ENCODE measurements around the gene ZNF460. TPM values are rescaled to one million over a fixed set of nuclear protein-coding genes. Genes with fewer than 3 reads are reported as not detected.

ZNF460 gene
- 100 to 1,000 TPM in 1 of 2 donors, 10 to 100 TPM in 1; 81.4 to 118 TPM for total RNA-seq

DNA sequence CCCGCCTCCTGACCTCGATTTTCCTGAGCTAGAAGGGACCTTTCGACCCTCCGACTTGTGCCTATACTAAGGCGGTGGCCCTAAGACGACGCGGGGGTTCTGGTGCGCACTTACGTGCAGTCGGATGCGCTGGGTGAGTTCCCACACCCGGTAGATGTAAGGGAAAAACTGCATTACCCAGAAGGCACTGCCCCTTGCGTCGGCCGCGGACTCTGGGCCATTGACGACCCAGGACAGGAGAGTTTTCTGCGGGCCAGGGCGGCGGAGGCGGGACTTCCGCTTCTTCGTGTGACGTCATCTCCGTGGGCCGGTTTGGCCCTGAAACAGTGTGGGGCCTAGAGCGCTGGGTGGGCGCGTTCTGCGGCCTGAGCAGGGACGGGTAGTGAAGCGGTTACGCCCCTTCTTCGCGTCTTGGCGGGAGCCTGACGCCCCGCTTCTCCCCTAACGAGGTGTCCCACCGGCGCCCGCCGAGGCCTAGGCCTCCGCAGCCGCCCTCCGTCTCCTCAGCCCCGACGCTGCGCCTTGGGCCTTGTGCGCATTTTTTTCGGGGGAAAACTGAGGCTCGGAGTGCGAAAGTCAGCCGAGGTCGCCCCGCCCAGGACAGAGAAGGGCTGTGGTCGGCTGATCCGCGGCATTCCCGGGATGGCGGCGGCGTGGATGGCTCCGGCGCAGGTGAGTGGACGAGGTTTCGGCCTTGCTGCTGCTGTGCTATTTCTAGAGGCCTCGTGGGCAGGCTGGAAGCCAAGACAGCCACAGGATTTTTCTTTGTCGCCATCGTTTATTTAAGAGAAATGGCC is at the start of gene ZNF460:
Gene ZNF460 (plus strand): TSS at position 321 of the 797 bp plus-strand sequence. CDS start 322 bp downstream, at position 643.
- Histone ChIP-seq H3K9me3 (no peaks in the 10 kb centered on the region), H3K4me3 (peak within 1 kb of the TSS; percentile 89), H3K27ac (peak within 1 kb of the TSS; percentile 95 to 98), H3K27me3 (replicated peaks; ENCODE audit: insufficient read depth) (no peaks in the 10 kb centered on the region), H3K4me1 (ENCODE audit: control insufficient read depth in 1 of 2, low read depth in 2 of 2) (peaks cover 17 to 18% of the 10 kb centered on the region in 2 donors), H3K36me3 (peaks cover 16% of the 10 kb centered on the region)
- TF ChIP-seq CTCF (IDR thresholded peaks at IDR 0.05) = no peak
- peak; percentile 73 for DNase-seq (ENCODE audit: low spot score)
- peak; percentile 99 for ATAC-seq (ENCODE audit: insufficient number of reproducible peaks, low FRiP score, low read depth)

DNA sequence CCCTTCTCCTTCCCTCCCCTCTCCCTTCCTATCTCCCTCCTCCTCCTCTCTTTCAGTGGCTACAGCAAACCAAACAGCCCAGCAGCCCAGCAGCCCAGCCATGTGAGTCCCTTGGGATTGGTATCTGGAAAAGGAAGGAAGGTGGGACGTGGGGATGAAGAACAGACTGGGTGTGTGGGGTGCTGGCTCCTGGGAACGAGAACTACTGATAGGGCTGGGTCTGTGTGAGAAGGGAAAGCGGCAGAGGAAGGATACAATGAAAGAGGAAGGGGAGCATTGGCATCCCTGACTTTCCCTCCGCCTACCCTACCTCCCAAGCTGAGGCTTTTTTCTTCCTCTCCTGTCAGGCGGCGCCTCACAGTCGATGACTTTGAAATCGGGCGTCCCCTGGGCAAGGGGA is 48.6 kb upstream of the ZNF460 start:
- Histone ChIP-seq H3K27ac (no peak overlapping the region), H3K9me3 (no peaks in the 10 kb centered on the region), H3K27me3 (replicated peaks; ENCODE audit: insufficient read depth) (no peaks in the 10 kb centered on the region), H3K4me3 (no peak overlapping the region), H3K4me1 (ENCODE audit: control insufficient read depth in 1 of 2, low read depth in 2 of 2) (no peaks in the 10 kb centered on the region), H3K36me3 (no peaks in the 10 kb centered on the region)
- TF ChIP-seq CTCF (IDR thresholded peaks at IDR 0.05) = no peak
- DNase-seq (ENCODE audit: low spot score) (no peak), ATAC-seq (ENCODE audit: insufficient number of reproducible peaks, low FRiP score, low read depth) (no peak)

- ATAC-seq (ENCODE audit: insufficient number of reproducible peaks, low FRiP score, low read depth) (no peak), DNase-seq (ENCODE audit: low spot score) (no peak)
- Histone ChIP-seq H3K27ac (no peak overlapping the region), H3K27me3 (replicated peaks; ENCODE audit: insufficient read depth) (no peaks in the 10 kb centered on the region), H3K4me3 (no peak overlapping the region), H3K4me1 (ENCODE audit: control insufficient read depth in 1 of 2, low read depth in 2 of 2) (no peaks in the 10 kb centered on the region), H3K9me3 (no peaks in the 10 kb centered on the region), H3K36me3 (no peaks in the 10 kb centered on the region)
- TF ChIP-seq CTCF (IDR thresholded peaks at IDR 0.05) = no peak
These were observed 47.1 kb upstream of the ZNF460 start for GRCh38 chr19:57233207-57233606.

DNA sequence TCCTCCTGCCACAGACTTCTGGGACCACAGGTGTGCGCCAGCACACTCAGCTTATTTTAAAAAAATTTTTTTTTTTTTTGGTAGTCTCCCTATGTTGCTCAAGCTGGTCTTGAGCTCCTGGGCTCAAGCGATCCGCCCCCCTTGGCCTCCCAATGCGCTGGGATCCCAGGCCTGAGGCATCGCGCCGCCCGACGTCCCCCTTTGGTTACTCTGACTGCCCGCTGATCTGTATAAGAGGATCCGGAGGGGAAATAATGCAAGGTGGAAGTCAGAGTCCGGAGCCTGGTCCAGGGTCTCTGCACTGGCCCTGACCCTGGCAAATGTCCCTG is 40.3 kb upstream of the ZNF460 start:
- H3K4me1 ChIP-seq (ENCODE audit: control insufficient read depth in 1 of 2, low read depth in 2 of 2) = peaks cover 11 to 15% of the 10 kb centered on the region in 2 donors
- peaks cover 13% of the 10 kb centered on the region for H3K36me3 ChIP-seq
- ATAC-seq (ENCODE audit: insufficient number of reproducible peaks, low FRiP score, low read depth) (no peak), DNase-seq (ENCODE audit: low spot score) (no peak)
- H3K4me3 ChIP-seq = peak overlapping the region; percentile 100
- no peaks in the 10 kb centered on the region for H3K9me3 ChIP-seq
- no peak for TF ChIP-seq CTCF (IDR thresholded peaks at IDR 0.05)
- peak overlapping the region; percentile 88 for H3K27ac ChIP-seq
- no peaks in the 10 kb centered on the region for H3K27me3 ChIP-seq (replicated peaks; ENCODE audit: insufficient read depth)

DNA sequence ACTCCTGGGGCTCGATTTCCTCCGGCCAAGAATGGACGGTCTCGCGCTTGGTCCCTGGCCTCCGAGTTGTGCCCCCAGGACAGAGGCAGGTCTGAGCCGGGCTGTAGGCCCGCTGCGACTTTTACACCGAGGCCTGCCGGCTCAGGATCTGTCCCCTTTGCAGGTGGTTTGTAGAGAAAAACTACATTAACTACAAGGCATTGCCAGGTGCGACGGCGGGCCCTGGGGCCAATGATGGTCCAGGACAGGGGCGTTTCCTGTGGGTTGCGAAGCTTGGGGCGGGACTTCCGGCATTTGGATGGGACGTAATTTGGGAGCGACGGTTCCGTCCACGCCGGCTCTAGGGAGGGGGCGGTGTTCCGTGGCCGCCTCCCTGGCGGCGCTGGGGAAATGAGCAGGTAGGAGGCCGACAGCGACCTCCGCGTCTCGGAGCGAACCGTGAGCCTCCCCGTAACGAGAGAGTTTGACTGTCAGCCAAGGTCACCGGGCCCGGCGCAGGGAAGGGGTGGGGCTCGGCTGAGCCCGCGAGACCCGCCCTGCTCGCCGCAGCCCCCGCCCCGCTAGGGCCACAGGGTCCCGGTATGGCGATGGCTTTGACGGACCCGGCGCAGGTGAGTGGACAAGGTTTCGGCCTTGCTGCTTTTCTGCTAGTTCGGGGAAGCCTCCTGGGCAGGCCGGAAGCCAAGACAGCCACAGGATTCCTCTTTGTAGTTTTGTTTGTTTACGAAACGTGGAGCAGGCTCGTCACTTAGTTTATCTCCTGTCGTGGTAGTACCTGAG is 39.8 kb upstream of the ZNF460 start, which contains the start of gene ZNF805:
Gene ZNF805 (plus strand): TSS at position 322 of the 780 bp plus-strand sequence. CDS start 260 bp downstream, at position 582.
- Histone ChIP-seq H3K27me3 (replicated peaks; ENCODE audit: insufficient read depth) (no peaks in the 10 kb centered on the region), H3K4me3 (peak within 1 kb of the TSS; percentile 100), H3K9me3 (no peaks in the 10 kb centered on the region), H3K27ac (peak within 1 kb of the TSS; percentile 88), H3K36me3 (peaks cover 18% of the 10 kb centered on the region), H3K4me1 (ENCODE audit: control insufficient read depth in 1 of 2, low read depth in 2 of 2) (peaks cover 11 to 15% of the 10 kb centered on the region in 2 donors)
- DNase-seq (ENCODE audit: low spot score) (peak; percentile 85), ATAC-seq (ENCODE audit: insufficient number of reproducible peaks, low FRiP score, low read depth) (peak; percentile 95)
- peak; percentile 12 for TF ChIP-seq CTCF (IDR thresholded peaks at IDR 0.05)
